ENCODE results near the gene UBAC2.

The UBAC2 gene

DNA sequence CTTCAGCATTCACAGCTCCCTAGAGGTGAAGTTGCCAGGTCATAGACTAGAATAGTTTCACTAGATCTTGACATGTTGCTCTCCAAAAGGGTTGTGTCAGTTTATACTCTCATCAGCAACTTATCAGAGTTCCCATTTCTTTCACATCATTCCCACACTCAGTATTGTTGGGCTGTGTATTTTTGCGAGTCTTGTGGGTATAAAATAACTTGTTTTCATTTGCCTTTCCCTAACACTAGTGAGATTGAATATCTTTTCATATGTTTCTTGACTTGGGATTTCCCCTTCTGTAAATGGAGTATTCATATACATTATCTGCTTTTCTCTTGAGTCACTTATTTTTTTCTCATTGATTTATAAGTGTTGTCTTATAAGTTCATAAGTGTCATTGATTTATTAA is 161.7 kb downstream of the UBAC2 start:
- ATAC-seq, result no peak
- TF ChIP-seq PPARA (CRISPR knock-in tag; IDR thresholded peaks at IDR 0.05; ENCODE audit: borderline replicate concordance) (no peak), OSR1 (CRISPR knock-in tag; IDR thresholded peaks at IDR 0.05) (no peak), ZC3H10 (CRISPR knock-in tag; IDR thresholded peaks at IDR 0.05) (no peak)

DNA sequence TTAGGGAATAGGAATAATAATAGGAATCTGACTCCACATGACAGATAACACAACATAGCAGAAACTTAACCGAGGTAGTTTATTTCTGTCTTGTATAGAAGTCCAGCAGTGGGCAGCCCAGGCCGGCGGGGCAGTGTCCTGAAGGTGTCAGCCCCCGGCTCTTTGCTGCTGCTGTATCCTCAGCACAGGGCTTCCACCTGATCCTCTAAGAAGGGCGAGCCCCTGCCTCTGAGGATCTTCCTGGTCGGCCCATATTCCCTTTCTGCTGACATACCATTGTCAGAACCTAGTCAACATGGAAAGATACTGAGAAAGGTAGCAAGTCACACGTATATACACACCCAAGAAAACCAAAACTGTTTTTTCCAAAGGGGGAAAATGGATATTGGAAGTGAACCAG is 162.7 kb downstream of the UBAC2 start:
- no peak for ATAC-seq
- no peak for TF ChIP-seq ZC3H10 (CRISPR knock-in tag; IDR thresholded peaks at IDR 0.05)
- TF ChIP-seq, protein P1, sequence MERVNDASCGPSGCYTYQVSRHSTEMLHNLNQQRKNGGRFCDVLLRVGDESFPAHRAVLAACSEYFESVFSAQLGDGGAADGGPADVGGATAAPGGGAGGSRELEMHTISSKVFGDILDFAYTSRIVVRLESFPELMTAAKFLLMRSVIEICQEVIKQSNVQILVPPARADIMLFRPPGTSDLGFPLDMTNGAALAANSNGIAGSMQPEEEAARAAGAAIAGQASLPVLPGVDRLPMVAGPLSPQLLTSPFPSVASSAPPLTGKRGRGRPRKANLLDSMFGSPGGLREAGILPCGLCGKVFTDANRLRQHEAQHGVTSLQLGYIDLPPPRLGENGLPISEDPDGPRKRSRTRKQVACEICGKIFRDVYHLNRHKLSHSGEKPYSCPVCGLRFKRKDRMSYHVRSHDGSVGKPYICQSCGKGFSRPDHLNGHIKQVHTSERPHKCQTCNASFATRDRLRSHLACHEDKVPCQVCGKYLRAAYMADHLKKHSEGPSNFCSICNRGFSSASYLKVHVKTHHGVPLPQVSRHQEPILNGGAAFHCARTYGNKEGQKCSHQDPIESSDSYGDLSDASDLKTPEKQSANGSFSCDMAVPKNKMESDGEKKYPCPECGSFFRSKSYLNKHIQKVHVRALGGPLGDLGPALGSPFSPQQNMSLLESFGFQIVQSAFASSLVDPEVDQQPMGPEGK (CRISPR knock-in tag; IDR thresholded peaks at IDR 0.05; ENCODE audit: borderline replicate concordance), result no peak
- TF ChIP-seq, protein P2, sequence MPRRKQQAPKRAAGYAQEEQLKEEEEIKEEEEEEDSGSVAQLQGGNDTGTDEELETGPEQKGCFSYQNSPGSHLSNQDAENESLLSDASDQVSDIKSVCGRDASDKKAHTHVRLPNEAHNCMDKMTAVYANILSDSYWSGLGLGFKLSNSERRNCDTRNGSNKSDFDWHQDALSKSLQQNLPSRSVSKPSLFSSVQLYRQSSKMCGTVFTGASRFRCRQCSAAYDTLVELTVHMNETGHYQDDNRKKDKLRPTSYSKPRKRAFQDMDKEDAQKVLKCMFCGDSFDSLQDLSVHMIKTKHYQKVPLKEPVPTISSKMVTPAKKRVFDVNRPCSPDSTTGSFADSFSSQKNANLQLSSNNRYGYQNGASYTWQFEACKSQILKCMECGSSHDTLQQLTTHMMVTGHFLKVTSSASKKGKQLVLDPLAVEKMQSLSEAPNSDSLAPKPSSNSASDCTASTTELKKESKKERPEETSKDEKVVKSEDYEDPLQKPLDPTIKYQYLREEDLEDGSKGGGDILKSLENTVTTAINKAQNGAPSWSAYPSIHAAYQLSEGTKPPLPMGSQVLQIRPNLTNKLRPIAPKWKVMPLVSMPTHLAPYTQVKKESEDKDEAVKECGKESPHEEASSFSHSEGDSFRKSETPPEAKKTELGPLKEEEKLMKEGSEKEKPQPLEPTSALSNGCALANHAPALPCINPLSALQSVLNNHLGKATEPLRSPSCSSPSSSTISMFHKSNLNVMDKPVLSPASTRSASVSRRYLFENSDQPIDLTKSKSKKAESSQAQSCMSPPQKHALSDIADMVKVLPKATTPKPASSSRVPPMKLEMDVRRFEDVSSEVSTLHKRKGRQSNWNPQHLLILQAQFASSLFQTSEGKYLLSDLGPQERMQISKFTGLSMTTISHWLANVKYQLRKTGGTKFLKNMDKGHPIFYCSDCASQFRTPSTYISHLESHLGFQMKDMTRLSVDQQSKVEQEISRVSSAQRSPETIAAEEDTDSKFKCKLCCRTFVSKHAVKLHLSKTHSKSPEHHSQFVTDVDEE (CRISPR knock-in tag; IDR thresholded peaks at IDR 0.05), result no peak

DNA sequence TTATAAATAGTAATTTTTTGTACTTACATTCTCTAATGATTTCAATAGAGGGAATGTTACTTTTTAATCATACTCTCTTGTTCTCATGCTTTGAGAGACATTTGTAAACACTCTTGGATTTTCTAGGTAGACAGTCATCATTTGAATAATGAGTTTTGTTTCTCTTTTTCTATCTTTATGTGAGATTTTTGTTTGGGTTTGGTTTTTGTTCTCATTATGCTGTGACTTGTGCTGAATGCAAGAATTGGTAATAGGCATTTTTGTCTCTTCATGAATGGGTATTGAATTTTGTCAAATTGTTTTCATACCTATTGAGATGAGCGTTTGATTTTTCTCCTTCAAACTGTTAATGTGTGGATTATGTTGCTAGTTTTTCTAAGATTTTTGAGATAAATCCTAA is 163.3 kb downstream of the UBAC2 start:
- ATAC-seq, result no peak
- TF ChIP-seq ESRRG (CRISPR knock-in tag; IDR thresholded peaks at IDR 0.05) (no peak), ZFP30 (CRISPR knock-in tag; IDR thresholded peaks at IDR 0.05) (no peak), TOX (CRISPR knock-in tag; IDR thresholded peaks at IDR 0.05; ENCODE audit: borderline replicate concordance) (no peak), TCF4 (CRISPR knock-in tag; IDR thresholded peaks at IDR 0.05; ENCODE audit: borderline replicate concordance) (no peak), ZNF8 (CRISPR knock-in tag; IDR thresholded peaks at IDR 0.05) (no peak), RARB (CRISPR knock-in tag; IDR thresholded peaks at IDR 0.05) (no peak), ZC3H10 (CRISPR knock-in tag; IDR thresholded peaks at IDR 0.05) (no peak), BACH2 (CRISPR knock-in tag; IDR thresholded peaks at IDR 0.05; ENCODE audit: borderline replicate concordance) (no peak), GLIS3 (CRISPR knock-in tag; IDR thresholded peaks at IDR 0.05) (no peak), PPARA (CRISPR knock-in tag; IDR thresholded peaks at IDR 0.05; ENCODE audit: borderline replicate concordance) (no peak), SNAI2 (CRISPR knock-in tag; IDR thresholded peaks at IDR 0.05) (no peak), ZNF70 (CRISPR knock-in tag; IDR thresholded peaks at IDR 0.05) (no peak), CSDC2 (CRISPR knock-in tag; IDR thresholded peaks at IDR 0.05) (no peak), ZNF565 (CRISPR knock-in tag; conservative IDR thresholded peaks at IDR 0.05; ENCODE audit: low read depth) (no peak)
- TF ChIP-seq, protein P3, sequence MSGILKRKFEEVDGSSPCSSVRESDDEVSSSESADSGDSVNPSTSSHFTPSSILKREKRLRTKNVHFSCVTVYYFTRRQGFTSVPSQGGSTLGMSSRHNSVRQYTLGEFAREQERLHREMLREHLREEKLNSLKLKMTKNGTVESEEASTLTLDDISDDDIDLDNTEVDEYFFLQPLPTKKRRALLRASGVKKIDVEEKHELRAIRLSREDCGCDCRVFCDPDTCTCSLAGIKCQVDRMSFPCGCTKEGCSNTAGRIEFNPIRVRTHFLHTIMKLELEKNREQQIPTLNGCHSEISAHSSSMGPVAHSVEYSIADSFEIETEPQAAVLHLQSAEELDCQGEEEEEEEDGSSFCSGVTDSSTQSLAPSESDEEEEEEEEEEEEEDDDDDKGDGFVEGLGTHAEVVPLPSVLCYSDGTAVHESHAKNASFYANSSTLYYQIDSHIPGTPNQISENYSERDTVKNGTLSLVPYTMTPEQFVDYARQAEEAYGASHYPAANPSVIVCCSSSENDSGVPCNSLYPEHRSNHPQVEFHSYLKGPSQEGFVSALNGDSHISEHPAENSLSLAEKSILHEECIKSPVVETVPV (CRISPR knock-in tag; IDR thresholded peaks at IDR 0.05), result no peak
- TF ChIP-seq, protein P2 (CRISPR knock-in tag; IDR thresholded peaks at IDR 0.05), result no peak
- TF ChIP-seq, protein P4, sequence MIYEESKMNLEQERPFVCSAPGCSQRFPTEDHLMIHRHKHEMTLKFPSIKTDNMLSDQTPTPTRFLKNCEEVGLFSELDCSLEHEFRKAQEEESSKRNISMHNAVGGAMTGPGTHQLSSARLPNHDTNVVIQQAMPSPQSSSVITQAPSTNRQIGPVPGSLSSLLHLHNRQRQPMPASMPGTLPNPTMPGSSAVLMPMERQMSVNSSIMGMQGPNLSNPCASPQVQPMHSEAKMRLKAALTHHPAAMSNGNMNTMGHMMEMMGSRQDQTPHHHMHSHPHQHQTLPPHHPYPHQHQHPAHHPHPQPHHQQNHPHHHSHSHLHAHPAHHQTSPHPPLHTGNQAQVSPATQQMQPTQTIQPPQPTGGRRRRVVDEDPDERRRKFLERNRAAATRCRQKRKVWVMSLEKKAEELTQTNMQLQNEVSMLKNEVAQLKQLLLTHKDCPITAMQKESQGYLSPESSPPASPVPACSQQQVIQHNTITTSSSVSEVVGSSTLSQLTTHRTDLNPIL (CRISPR knock-in tag; IDR thresholded peaks at IDR 0.05; ENCODE audit: low read depth), result no peak
- TF ChIP-seq, protein P5, sequence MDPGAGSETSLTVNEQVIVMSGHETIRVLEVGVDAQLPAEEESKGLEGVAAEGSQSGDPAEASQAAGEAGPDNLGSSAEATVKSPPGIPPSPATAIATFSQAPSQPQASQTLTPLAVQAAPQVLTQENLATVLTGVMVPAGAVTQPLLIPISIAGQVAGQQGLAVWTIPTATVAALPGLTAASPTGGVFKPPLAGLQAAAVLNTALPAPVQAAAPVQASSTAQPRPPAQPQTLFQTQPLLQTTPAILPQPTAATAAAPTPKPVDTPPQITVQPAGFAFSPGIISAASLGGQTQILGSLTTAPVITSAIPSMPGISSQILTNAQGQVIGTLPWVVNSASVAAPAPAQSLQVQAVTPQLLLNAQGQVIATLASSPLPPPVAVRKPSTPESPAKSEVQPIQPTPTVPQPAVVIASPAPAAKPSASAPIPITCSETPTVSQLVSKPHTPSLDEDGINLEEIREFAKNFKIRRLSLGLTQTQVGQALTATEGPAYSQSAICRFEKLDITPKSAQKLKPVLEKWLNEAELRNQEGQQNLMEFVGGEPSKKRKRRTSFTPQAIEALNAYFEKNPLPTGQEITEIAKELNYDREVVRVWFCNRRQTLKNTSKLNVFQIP (CRISPR knock-in tag; IDR thresholded peaks at IDR 0.05; ENCODE audit: borderline replicate concordance, low read depth), result no peak
- TF ChIP-seq, protein P1 (CRISPR knock-in tag; IDR thresholded peaks at IDR 0.05; ENCODE audit: borderline replicate concordance), result no peak
